NCI-H2171 (cell line): Measurements from ENCODE around the gene FAM89B.

ENCODE experiments used
- DNase-seq: peaks from one replicate; lab custom pipeline; 2025; lab: John Stamatoyannopoulos, UW

The FAM89B gene

DNA sequence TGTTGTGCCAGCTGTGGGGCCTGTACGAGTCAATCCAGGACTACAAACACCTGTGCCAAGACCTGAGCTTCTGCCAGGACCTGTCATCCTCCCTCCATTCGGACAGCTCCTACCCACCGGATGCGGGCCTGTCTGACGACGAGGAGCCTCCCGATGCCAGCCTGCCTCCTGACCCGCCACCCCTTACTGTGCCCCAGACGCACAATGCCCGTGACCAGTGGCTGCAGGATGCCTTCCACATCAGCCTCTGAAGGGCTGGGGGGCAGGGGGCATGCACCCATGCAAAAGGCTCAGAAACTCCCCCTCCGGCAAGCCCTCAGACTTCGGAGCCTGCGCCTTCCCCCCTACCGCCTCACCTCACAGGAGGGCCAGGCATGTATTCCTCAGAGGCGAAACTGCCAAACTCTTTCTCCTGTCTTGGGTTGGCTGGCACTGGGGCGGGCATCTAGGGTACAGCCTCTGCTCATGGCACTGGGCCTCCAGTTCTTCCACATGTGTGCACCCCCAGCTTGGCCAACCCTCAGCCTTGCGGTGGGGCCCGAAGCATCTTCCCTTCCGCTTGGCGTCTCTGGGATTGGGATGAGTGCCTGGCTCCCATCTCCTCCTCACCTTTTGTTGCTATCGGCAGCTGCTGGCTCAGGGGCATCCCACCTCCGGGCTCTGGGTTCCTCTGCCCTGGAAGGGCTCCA is 1.2 kb downstream of the FAM89B start:
- DNase-seq, result no peak

DNA sequence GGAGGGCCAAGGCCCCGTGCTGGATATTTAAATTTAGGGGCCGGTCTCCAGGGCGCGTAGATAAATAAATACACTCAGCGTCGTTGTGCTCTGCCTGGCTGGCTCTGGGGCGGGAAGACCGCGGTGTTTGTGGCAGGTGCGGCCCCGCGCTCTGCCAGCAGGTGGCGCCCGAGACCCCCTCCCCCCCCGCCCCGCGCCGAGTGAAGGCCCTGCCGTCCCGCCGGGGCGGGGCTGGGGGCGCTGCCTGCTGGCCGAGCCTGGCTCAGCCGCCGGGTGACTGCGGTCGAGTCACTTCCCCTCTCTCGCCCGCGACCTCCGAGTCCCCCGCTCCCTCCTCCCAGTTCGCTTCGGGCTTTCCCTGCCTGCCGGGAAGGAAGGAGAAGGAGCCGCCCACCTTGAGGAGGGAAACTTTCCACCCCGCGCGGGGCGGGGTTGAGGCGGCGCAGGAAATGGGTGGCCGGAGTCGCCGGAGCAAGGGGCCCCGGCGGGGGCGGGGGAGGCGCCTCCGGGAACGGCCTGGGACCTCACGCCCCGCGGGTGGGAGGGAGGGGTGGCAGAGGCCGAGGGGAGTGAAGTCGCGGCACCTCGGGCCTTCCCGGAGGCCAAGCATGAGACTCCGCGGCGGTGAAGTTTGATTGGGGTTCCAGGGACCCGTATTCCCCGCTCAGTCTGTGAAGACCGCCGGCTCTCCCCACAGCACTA is 1.9 kb downstream of the FAM89B start:
- no peak for DNase-seq

DNA sequence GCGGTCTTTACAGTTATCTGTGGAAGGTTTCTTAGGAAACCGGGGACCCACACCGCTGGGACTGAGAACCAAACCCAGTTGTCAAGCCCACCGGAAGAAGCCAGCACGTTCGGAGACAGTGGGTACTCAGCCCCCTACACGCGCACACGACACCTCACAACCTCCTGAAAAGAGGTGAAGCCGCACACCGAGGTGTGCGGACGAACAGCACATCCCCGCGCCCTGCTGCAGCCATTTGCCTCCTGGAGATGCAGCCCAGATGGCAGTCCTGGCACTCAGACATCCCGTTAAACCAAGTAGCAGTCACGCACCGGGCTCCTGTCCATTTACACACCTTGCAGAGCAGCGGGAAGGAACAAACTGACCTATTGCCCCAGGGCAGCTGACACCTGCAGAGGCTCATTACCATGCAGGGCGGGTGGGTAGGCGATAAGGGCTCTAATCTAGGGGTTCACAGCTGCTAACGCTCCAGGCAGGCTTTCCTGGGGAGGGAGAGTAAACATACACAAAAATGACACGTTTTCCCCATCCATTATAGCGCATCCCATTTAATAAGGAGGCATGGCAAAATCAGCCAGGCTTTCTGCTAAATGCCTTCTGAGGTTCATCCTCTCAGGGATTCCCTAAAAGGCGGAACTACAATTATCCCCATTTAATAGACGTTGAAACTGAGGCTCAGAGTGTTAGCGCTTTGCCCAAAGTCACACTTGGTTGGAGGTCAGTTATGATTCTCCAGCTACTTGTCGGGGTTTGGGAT is 2.7 kb downstream of the FAM89B start:
- no peak for DNase-seq

DNA sequence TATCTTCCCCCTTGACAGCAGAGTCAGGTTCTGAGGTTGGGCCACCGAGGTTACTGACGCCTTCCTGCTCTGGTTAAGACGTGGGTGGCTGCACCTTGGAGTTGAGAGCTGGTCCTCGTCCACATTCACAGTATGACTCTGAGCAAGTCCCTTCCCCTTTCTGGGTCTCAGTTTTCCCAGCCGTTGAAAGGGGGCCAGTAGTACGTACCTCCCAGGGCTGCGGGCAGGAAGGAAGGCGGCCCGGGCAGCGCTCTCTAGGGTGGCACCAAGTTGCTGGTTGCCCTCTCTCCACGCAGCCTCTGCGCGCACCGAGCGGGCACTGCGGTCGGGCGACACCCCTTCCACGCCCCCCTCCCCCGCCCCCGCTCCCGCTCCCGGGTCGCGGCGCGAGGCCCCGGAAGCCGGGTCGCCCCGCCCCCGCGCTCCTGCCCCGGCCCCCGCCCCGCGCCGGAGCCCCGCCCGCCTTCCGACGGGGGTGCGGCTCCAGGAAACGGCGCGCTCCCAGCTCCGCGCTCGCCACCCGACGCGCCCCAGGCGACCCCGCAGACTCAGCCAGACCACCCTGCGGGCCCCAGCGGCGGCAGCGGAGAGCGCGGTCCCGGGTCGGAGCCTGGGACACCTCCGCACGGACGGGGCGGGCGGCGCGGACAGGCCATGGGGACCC is 3.4 kb downstream of the FAM89B start, which contains the start of gene EHBP1L1:
Gene EHBP1L1, plus strand, starts transcription at position 486 of the 664 bp plus-strand sequence. CDS start 250 bp downstream, outside the sequence.
- no peak for DNase-seq

DNA sequence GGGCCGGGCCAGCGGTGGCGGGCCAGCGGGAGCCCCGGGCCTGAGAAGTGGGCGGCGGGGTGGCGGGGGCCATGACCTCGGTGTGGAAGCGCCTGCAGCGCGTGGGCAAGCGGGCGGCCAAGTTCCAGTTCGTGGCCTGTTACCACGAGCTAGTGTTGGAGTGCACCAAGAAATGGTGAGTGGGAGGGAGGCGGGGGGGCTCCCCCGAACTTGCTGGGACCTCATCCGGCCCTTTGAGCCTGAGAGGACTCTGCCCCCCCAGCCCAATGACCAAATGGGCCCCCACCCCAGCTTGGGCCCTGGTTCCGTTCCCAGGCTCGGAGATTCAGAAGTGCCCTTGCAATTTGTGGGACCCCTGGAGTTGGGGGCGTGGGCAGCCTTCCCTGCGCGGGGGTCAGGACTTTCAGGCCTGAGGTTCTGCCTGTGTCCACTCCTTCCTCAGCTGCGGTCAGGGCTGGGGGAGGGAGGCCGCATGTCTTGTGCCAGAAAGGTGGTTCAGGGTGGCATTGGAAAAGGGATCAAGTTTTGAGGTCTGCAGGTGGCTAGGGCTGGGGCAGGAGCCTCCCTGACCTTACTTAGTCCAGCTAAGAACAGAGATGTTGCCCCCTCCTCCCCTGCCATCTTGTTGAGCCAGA is 4.0 kb downstream of the FAM89B start:
- no peak for DNase-seq

DNA sequence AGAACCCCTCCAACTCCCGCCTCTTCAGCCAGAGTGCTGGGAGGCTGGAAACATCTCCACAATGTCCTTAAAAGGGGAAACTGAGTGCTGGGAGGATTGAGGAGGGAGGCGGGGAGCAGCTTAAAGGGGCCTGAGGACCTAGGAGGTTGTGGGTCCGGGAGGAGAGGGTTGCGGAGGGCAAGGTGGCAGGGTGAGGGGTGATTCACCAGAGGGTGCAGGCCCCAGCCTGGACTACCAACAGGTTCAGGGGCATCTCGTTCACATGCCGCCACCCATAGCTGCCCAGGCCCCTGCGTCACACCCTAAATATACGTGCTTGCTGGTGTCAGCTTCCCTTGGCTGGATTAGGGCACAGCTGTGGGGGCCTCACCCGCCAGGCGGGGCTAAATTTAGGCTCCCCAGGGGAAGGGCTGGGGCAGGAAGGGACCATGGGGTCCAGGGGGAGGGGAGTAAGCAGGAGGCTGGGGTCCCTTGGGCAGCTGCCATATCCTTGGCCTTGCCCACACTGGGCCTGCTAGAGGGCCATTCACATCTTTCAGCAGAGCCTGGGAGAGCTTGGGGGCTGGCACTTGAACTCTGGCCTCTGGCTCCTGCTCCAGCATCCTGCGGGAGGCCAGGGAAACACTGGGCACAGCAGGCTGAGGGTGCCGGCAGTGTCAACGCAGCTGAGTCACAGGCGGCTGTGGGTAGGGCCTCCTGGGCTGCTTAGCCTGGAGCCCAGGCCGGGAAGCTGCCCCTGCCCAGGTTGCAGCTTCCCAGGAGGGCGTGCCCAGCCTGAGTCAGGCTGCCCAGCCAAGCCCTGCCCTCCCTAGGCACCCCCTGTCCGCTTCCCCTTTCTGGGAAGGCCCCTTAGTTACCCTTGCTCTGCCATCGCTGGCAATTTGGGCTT is 4.8 kb downstream of the FAM89B start:
- DNase-seq, result no peak

DNA sequence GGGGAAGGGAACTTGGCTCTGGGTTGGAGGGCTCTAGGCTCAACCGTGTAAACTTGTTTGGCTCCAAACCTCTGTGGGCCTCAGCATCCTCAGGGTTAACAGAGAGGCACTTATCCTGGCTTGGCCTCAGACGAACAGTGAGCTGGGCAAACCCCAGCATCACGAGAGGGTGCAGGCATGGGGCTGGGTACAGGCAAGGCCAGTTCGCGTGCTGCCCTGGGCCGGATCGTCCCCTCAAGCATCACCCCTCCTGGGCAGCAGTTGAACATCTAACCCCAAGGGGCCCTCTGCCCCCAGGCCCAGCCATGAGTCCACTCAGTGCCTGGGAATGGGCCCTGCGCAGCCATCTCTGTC is 5.4 kb downstream of the FAM89B start:
- DNase-seq, result no peak

DNA sequence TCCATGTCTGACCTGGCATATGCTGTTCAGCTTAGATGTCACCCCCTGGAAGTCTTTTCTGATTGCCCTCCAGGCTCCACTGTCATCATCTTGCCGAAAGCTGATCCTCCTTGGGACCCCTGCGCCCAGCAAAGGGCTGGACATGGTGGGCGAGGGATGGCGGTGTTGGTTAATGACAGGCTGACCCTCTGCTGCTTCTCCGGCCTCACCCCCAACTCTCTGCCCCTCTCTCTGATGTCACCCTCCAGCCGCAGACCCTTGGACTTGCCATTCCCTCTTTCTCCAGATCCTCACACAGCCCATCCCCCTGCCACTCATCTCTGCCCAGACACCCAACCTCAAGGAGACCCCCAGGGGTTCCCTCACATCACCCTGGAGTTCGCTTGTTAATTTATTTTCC is 5.8 kb downstream of the FAM89B start:
- no peak for DNase-seq

DNA sequence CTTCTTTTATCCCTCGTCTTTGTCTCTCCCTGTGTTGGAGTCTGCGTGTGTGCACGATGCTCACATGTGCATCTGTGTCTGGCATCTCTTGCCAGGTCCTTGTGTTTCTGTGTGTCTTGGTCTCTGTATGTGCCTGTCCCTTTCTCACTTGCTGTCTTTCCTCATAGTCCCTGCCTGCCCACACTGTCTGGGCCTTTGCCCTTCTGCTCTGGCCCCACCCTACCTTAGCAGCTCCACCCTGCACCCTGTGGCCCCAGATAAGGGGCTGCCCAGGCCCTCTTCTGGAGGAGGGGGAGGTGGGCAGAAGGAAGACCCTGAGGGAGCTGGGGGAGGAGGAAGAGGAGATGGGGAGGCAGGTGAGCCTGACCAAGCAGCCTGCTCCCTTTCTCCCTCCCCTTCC is 6.3 kb downstream of the FAM89B start:
- DNase-seq, result no peak

DNA sequence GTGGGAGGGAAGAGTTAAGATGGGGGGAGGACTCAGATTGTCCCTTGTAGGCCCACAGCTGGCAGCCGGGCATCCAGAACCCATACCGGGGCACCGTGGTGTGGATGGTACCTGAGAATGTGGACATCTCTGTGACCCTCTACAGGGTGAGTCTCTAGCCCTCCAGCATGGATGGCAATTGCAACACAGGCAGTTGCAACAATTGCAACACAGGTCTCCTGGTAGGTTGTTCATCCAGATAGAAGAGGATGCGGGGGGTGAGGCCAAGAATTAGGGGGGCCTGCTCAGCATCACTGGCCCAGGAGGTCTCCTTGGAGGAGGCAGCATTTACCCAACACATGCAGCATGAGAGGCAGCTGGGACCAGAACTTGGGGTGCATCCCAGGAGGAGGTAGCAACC is 7.0 kb downstream of the FAM89B start:
- no peak for DNase-seq

DNA sequence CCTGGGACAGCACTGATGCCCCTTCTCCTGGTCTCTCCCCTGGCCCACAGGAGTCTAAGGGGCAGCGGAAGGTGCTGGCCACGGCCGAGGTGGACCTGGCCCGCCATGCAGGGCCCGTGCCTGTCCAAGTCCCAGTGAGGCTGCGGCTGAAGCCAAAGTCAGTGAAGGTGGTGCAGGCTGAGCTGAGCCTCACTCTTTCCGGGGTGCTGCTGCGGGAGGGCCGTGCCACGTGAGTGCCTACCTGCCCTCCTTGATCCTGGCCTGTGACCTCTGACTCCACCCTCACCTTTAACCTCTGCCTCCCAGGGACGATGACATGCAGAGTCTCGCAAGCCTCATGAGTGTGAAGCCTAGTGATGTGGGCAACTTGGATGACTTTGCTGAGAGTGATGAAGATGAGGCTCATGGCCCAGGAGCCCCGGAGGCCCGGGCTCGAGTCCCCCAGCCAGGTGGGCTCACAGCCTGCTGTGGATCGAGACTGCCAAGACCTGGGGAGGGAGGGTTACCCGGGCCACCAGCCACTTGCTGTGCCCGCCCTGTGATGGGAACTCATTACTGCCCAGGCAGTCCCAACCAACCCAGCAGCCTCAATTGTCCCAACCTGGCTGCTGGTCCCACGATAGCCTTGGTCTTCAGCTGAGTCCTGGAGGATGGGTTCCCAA is 7.8 kb downstream of the FAM89B start:
- no peak for DNase-seq

DNA sequence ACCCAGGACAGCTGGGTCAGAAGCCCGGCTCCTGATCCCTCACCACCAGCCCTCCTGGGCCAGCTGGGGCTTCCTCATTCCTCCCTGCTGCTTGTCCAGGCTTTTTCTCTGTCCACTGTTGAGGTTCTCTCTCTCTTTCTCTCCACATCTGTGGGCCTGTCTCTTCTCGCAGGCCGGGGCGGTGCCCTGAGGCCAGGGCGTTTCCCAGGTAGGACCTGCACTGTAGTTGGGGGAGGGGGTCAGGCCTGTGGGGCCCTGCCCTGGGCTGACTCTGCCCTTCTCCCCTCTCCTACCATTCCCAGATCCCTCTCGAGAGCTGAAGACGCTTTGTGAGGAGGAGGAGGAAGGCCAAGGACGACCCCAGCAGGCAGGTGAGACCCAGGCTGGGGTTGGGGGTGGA is 8.4 kb downstream of the FAM89B start:
- no peak for DNase-seq

DNA sequence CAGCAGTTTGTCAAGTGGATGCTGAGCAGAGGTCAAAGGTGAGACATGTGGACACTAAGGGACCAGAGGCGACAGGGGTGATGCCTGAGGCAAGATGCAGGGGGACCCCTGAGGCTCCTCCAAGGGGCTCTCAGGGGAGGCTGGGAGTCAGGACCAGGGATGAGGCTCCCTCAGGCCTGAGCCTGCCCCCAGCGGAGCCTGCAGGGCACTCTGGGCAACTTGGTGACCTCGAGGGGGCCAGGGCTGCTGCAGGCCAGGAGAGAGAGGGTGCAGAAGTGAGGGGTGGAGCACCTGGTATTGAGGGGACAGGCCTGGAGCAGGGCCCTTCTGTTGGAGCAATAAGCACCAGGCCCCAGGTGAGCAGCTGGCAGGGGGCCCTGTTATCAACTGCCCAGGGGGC is 9.6 kb downstream of the FAM89B start:
- no peak for DNase-seq

DNA sequence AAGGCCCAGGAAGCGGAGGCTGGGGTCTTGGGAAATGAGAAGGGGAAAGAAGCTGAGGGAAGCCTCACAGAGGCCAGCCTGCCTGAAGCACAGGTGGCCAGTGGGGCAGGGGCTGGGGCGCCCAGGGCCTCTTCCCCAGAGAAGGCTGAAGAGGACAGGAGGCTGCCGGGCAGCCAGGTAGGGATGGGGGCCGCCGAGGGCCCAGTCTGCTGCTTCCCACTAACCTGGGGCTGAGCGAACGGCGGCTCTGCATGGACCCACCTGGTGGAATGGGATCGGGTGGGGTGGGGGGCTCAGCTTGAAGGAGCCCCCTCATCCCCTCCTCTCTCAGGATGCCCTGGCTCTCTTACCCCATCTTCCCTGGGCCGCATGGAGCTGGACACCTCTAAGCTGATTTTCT is 11.3 kb downstream of the FAM89B start:
- no peak for DNase-seq

DNA sequence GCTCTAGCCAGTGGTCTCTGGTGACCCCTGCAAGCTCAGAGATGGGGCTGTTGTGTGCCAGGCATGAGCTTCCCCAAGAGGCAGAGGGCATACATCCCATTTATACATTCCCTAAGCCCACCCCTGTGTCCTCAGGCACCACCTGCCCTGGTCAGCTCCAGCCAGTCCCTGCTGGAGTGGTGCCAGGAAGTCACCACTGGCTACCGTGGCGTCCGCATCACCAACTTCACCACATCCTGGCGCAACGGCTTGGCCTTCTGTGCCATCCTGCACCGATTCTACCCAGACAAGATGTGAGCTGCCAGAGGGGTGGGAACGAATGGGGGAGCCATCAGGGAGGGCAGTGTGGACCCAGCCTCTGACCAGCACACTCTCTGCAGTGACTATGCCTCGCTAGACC is 11.8 kb downstream of the FAM89B start:
- no peak for DNase-seq

DNA sequence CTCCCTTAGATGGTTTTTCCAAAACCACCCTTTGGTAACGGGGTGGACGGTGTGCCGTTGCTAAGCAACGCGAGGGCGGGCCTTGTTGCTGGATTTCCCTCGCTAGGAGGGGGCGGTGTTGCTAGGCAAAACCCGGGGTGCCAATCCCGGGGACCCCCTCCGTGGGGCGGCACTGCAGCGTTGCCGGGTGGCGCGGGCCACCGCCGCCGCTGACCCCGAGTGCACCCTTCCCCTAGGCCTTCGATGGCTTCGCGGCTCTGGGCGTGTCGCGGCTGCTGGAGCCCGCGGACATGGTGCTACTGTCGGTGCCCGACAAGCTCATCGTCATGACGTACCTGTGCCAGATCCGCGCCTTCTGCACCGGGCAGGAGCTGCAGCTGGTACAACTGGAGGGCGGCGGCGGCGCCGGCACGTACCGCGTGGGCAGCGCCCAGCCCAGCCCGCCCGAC is 12.4 kb downstream of the FAM89B start:
- DNase-seq, result no peak

DNA sequence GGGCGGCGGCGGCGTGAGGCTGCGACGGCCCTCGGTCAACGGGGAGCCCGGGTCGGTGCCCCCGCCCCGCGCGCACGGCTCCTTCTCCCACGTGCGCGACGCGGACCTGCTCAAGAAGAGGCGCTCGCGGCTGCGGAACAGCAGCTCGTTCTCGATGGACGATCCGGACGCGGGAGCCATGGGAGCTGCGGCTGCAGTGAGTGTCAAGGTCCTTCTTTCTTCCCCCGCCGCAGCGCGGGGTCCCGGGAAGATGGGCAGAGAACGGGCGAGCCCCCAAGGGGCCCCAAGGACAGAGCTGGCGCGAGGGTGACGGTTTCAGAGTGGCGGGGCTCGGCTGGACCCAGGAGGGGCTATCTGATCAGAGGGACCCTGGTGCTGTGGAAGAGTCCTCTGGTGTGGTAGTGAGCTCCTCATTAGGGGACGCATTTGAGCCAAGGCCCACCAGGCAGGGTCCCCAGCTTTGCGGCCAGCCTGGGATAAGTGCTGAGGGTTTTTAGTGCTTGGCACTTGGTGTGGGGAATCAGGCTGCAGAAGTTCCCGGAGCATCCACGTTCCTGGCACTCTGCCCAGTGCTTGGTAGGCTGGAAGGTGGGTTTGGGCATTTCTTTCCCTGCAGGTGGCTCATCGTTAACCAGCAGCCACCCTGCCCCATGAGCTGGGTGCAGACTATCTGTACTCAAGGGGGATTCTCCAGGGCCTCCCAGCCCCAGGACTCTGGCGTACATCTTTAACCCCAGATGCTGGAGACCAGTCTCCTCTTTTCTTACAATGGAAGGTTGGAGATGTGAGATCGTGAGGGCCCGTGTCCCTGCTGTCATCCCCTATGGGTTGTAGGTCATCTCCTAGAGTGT is 13.3 kb downstream of the FAM89B start:
- DNase-seq, result no peak

DNA sequence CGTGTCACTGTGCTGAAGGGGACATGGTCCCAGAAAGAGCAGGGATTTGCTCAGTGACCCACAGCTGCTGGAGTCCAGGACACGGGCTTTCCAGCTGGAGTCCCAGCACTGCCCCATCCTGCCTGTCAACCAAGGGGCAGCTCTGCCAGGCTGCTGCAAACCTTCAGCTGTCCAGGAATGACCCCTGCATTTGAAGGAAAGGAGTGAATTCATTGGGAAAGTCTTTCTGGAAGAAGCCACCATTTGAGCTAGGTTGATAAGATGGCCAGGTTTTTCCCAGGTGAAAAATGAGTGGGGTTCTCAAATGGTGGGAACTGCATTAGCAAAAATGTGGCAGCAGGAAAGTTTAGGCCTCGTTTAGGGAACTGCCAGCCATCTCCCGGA is 13.9 kb downstream of the FAM89B start:
- DNase-seq, result no peak

DNA sequence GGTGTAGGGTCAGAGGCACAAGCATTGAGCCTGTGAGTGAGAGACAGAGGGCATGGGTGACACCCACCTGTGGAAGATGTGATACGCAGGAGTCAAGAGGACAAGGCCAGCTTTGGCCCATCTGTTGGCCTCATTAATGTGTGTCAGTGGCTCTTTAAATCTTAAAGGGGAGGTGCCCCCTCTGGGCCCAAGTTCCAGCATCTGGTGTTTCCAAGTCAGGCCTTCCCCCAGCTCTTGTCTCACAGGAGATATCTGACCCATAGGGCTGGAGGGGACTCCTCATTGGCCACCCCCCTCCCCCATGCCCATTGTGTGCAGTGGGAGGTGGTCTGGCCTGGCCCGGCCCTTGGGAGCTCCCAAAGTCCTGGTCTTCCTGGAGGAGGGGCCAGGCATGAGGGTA is 14.3 kb downstream of the FAM89B start:
- no peak for DNase-seq
